ENCODE measurements around the gene ROS1. TPM values are rescaled to one million over a fixed set of nuclear protein-coding genes. Genes with fewer than 3 reads are reported as not detected.
"Not testable (repeated sequence)": the region's sequence is repeated elsewhere in the genome, so short reads cannot be mapped to it uniquely, and the experiment has no call there.

Gene ROS1
- total RNA-seq, 2 experiments from 2014 or later = not detected

DNA sequence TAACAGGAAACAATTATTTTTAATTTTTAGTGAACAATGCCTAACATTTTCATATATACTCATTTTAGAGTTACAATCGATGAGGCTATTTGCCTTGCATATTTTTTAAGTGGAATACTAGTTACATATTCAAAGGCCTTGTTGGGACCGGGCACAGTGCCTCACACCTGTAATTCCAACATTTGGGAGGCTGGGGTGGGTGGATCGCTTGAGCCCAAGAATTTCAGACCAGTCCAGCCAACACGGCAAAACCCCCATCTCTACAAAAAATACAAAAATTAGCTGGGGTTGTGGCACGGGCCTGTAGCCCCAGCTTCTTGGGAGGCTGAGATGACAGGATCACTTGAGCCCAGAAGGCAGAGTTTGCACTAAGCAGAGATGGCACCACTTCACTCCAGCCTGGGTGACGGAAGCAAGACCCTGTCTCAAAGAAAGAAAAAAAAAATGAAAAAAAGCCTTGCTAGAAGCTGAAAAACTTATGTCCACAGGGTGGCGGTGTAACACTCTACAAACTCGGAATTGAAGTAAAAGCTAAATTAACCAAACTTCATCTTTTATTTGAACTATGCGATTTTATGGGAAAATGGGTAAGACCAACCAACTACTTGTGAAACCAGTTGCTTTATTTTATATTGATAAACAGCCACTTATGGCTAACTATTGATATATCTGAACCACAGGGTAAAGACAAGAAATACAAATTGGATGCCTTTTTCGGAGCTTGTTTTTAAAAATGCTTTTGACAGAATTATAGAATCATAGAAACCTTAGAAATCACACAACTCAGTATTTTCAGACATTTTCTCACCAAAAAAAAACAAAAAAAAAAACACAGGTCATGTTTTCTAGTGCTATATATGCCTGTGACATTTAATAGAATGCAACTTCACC, 24.1 kb upstream of the ROS1 start:
- H3K9me3 Mint-ChIP-seq = no peaks in the 10 kb centered on the region
- H3K4me1 Mint-ChIP-seq = no peaks in the 10 kb centered on the region
- no peak overlapping the region for H3K4me3 Mint-ChIP-seq
- DNase-seq = peak; percentile 35
- peaks cover 45% of the 10 kb centered on the region for H3K27me3 Mint-ChIP-seq
- H3K27ac Mint-ChIP-seq = no peak overlapping the region
- H3K36me3 Mint-ChIP-seq = no peaks in the 10 kb centered on the region

DNA sequence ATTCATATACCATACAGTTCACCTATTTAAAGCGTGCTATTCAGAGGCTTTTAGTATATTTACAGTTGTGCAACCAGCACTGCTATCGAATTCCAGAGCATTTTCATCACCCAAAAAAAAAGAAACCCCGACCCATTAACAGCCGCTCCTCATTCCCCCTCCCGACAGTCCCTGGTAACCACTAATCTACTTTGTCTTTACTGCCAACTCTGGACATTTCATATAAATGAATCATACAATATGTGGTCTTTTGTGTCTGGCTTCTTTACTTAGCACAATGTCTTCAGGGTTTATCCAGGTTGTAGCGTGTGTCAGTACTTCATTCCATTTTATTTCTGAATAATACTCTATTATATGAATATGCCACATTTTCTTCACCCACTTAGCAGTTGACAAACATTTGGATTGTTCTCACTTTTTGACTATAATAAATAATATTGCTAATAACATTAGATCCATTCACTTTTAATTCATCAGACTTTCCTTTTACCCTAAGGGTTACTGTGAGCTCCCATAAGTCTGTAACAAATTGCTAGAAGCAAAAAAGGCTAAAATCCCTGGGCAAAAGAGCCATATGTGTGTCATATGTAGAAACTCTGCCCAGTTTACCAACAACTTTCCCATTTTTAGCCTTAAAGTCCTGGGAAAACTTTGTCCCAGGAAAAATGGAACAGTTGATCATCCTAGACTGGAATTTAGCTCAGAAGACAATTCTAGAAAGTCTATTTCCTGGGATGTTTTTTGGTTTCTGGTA, 23.2 kb upstream of the ROS1 start:
- Mint-ChIP-seq H3K36me3 (no peaks in the 10 kb centered on the region), H3K27me3 (peaks cover 46% of the 10 kb centered on the region), H3K4me1 (no peaks in the 10 kb centered on the region), H3K9me3 (no peaks in the 10 kb centered on the region), H3K27ac (no peak overlapping the region), H3K4me3 (no peak overlapping the region)
- DNase-seq = no peak

DNA sequence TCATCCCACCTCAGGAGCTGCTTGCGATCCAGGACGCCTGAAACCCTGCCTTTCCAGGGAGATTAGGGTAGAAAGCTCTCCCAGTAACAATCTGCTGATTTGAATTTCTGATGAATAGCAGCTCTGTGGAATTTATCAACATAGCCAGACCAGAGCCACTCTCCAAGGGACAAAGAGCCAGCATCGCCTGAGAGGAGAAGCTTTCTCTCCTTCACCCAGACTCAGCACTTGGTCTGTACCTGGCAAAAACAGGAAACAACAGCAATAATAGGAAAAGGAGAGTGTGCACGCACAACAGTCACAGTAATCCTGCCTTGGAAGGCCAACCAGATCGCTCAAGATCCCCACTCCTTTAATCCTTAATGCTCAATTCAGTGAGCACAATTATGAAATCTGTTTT, 22.3 kb upstream of the ROS1 start:
- peaks cover 47% of the 10 kb centered on the region for H3K27me3 Mint-ChIP-seq
- no peak for DNase-seq

DNA sequence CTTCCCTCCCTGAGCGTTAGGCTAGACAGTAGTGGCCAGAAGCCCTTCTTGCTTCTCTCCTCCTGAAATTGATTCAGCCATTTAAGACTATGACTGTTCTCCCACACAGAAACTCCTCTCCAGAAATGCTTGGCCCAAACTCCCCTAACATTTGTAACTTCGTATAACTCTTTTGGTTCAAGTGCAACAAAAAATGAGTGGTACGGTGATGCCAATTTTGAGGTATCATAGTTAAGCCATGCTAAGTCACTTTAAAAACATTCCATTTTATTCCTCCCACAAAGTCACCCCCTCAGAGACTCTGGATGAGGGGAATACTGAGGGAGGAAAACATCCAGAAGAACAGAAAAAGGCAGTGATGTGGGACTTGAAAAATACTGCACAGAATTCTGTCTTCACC, 21.1 kb upstream of the ROS1 start:
- Mint-ChIP-seq H3K27me3 (peaks cover 58% of the 10 kb centered on the region), H3K36me3 (no peaks in the 10 kb centered on the region), H3K9me3 (no peaks in the 10 kb centered on the region), H3K4me1 (no peaks in the 10 kb centered on the region), H3K27ac (no peak overlapping the region), H3K4me3 (no peak overlapping the region)
- DNase-seq = no peak

More for the DNA sequence above, 22.3 kb upstream of the ROS1 start:
- H3K9me3 Mint-ChIP-seq = no peaks in the 10 kb centered on the region
- H3K4me3 Mint-ChIP-seq = no peak overlapping the region
- no peaks in the 10 kb centered on the region for H3K4me1 Mint-ChIP-seq
- H3K36me3 Mint-ChIP-seq = no peaks in the 10 kb centered on the region
- H3K27ac Mint-ChIP-seq = no peak overlapping the region

DNA sequence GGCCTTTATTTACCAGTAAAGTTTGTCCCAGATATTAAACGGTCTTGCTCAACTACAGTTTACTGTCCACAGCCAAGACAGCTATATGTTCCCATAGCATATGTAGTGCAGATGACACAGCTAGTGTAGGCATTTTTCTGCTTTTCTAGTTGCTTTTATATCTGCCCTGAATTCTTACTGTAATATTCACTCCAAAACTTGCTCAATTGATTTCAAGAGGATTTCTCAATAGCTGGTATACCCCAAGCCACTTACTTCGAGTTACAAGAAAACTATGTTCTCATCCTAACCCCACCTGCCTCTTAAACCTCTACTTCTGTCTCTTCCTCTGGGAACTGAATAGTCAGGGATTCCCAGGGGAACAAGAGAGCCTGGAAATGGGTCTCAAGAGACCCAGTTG, 18.9 kb upstream of the ROS1 start:
- H3K9me3 Mint-ChIP-seq = no peaks in the 10 kb centered on the region
- no peak overlapping the region for H3K4me3 Mint-ChIP-seq
- no peaks in the 10 kb centered on the region for H3K36me3 Mint-ChIP-seq
- H3K27me3 Mint-ChIP-seq = peaks cover 56% of the 10 kb centered on the region
- DNase-seq = no peak
- no peak overlapping the region for H3K27ac Mint-ChIP-seq
- no peaks in the 10 kb centered on the region for H3K4me1 Mint-ChIP-seq

DNA sequence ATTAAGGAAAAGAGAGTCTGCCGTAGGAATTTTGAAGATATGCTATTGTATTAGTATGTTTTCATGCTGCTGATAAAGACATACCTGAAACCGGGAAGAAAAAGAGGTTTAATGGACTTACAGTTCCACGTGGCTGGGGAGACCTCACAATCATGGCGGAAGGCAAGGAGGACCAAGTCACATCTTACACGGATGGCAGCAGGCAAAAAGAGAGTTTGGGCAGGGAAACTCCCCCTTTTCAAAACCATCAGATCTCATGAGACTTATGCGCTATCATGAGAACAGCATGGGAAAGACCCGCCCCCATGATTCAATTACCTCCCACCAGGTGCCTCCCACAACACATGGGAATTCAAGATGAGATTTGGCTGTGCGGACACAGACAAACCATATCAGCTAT, 16.6 kb upstream of the ROS1 start:
- not testable (repeated sequence) for H3K4me3 Mint-ChIP-seq, H3K9me3 Mint-ChIP-seq, H3K4me1 Mint-ChIP-seq, H3K36me3 Mint-ChIP-seq, H3K27ac Mint-ChIP-seq, DNase-seq
- H3K27me3 Mint-ChIP-seq = peaks cover 46% of the 10 kb centered on the region

DNA sequence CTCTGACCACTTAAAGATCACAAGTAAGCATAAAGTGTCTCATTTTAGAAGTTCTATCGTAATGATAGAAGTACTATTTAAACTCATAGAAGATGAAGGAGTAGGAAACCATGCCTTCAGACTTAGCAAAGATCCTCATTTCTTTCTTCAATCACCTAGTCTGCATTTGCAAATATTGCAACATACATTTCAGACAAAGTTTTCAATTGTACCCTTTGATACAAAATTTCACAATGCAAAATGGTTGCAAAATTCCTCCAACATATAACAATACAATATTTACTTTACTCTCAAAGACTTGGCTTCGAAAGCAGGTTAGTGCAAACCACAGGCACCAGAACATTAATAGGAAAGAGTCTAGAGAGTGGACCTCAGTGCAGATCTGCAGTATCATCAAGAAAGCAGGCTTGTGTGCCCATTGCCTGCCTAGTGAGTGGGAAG, 16.1 kb upstream of the ROS1 start:
- Mint-ChIP-seq H3K4me1 (no peaks in the 10 kb centered on the region), H3K27me3 (peaks cover 43% of the 10 kb centered on the region), H3K27ac (no peak overlapping the region), H3K36me3 (no peaks in the 10 kb centered on the region), H3K4me3 (no peak overlapping the region), H3K9me3 (no peaks in the 10 kb centered on the region)
- no peak for DNase-seq

DNA sequence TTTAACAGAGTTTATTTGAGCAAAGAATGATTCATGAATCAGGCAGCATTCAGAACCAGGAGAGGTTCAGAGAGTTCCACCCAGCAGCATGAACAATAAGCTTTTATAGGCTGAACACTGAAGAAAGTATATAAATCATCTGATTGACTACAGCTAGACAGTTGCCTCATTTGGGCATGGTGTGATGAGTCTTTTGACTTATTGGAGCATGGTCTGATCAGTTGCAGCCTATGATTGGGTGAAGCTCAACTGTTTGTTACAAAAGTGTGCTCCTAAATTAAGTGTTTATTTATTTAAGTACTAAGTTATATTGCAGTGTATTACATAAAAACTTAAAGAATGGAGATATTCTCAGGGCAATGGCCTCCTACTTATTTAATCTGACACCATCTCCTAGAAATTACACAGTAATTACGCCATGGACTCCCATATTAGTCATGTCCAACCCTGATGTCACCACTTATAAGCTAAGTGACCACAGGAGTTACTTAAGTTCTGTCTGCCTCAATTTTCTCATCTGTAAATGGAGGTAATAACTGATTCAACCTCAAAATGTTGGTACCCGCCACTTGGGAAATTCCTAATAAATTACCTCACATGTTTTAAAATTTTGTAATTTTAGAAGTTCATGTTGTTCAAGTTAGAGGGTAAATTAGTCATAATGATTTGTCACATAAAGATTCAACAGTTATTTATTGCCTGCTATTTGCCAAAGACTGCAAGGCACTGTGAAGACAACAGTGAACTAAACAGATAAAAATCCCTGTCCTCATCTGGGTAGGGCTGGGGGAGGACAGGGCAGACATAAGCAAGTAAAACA, 15.2 kb upstream of the ROS1 start:
- H3K4me3 Mint-ChIP-seq = no peak overlapping the region
- H3K4me1 Mint-ChIP-seq = no peaks in the 10 kb centered on the region
- H3K27me3 Mint-ChIP-seq = peaks cover 41% of the 10 kb centered on the region
- no peaks in the 10 kb centered on the region for H3K9me3 Mint-ChIP-seq
- H3K36me3 Mint-ChIP-seq = no peaks in the 10 kb centered on the region
- no peak overlapping the region for H3K27ac Mint-ChIP-seq
- no peak for DNase-seq

DNA sequence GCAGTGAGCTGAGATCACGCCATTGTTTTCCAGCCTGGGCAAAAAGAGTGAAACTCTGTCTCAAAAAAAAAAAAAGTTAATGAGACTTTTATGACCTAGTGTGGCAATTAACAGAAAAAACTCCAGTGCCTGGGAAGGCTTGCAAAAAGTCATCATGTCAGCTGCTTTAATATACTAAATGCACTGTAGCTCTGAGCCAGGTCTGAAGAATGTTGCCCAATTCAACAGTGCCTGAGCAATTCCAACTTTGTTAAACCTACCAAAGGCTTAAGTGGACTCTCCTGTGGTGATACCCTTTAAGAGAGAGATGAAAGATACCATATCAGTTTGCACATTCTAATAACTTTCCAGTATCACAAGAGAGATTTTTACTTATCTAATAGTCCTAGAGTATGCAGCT, 6.5 kb upstream of the ROS1 start:
- no peaks in the 10 kb centered on the region for H3K9me3 Mint-ChIP-seq

DNA sequence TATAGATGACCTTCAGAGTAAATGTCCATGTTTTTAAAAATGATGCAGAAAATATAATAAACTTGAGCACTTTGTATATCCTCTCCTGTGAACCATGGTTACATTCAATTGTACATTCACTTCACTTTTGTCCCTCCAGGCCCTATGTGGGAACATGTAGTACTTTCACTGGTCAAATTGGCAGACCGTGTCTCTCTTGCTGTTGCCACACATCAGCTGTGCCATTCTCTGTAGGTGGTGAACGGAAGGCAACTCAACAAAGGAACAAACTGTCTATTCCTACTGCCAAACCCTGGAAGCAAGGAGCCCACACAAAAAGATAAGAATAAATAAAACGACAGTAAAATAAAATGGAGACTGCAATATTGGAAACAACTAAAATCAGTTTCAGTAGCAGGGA, 2.0 kb downstream of the ROS1 start:
- H3K27ac Mint-ChIP-seq = no peak overlapping the region
- no peaks in the 10 kb centered on the region for H3K4me1 Mint-ChIP-seq
- DNase-seq = no peak
- peaks cover 33% of the 10 kb centered on the region for H3K27me3 Mint-ChIP-seq
- no peaks in the 10 kb centered on the region for H3K36me3 Mint-ChIP-seq
- no peaks in the 10 kb centered on the region for H3K9me3 Mint-ChIP-seq
- H3K4me3 Mint-ChIP-seq = no peak overlapping the region

More for the DNA sequence above, 6.5 kb upstream of the ROS1 start:
- H3K4me1 Mint-ChIP-seq = no peaks in the 10 kb centered on the region
- H3K4me3 Mint-ChIP-seq = no peak overlapping the region
- no peak overlapping the region for H3K27ac Mint-ChIP-seq
- no peak for DNase-seq
- no peaks in the 10 kb centered on the region for H3K36me3 Mint-ChIP-seq
- H3K27me3 Mint-ChIP-seq = peaks cover 49% of the 10 kb centered on the region

DNA sequence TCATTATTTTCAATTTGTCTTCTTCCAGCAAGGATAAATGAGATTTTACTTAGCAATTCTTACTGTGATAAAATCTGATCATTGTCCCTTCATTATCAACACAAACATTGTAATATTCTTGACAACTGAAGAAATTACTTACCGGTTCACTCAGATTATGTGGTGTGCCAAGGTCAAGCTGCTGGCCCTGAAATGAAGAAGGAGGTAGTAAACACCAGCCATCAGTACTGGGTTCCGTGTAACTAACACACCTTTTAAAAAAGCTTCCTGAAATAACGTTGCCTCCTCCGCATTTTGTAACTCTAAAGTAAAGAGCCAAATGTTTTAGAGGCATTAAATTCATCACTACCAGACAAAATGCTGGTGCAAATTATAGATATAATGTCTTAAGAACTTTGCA, 7.4 kb downstream of the ROS1 start:
- Mint-ChIP-seq H3K9me3 (no peaks in the 10 kb centered on the region), H3K27ac (no peak overlapping the region), H3K4me3 (no peak overlapping the region), H3K4me1 (no peaks in the 10 kb centered on the region), H3K36me3 (no peaks in the 10 kb centered on the region), H3K27me3 (peaks cover 15% of the 10 kb centered on the region)
- no peak for DNase-seq

DNA sequence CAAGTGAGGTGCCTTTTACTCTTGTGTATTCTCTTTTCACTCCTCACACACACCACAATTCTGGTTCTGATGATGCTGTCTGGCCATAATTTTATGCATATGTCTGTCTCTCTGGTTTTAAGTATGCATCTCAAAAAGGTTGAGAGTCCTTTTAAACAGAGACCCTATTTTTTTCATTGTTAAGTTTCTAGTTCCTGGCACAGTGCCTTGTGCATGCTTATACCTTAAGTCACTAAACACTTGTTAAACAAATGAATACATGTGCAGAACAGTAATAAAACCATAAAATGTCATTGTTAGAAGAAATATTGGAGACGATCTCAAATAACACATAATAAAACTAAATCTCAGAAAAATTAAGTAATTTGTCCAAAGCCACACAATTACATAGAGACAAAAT, 7.9 kb downstream of the ROS1 start:
- no peak for DNase-seq
- no peaks in the 10 kb centered on the region for H3K36me3 Mint-ChIP-seq
- no peaks in the 10 kb centered on the region for H3K4me1 Mint-ChIP-seq
- no peak overlapping the region for H3K27ac Mint-ChIP-seq
- no peak overlapping the region for H3K4me3 Mint-ChIP-seq
- peaks cover 11% of the 10 kb centered on the region for H3K27me3 Mint-ChIP-seq
- H3K9me3 Mint-ChIP-seq = no peaks in the 10 kb centered on the region

DNA sequence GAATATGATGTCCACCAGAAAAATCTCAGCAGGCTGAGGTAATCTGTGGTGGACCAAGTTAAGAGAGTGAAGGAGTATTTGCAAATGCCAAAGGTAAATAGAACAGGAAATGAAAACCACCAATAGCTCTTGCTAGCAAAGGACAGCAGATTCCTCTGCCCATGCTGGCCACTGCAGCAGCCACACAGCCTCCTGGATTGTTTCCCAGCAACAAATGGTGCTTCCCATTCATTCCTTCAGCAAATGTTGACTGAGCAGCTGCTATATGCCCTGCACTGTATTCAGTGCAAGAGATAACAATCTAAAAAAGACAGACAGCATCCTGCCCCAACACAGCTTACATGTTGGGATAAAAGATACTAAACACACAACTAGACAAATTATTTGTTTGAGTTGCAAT, 11.0 kb downstream of the ROS1 start:
- no peaks in the 10 kb centered on the region for H3K4me1 Mint-ChIP-seq

DNA sequence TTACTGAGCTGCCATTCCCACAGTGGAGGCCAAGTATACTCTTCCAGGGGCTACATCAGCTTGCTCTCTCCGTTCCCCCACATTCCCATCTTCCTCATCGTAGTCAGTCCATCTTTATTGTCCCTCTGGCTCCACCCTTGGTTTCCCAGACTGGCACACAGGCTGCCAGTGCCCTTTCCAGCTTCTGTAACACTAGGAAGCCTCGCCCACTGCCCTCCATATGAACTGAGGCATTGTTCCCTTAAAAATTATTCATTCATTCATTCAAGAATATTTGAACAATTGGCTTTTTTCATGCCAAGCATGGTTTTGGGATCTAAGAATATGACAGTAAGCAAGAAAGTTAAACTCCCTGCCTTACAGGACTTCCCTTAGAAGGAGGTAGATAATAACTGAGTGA, 14.3 kb downstream of the ROS1 start:
- Mint-ChIP-seq H3K36me3 (no peaks in the 10 kb centered on the region), H3K4me1 (no peaks in the 10 kb centered on the region), H3K9me3 (no peaks in the 10 kb centered on the region), H3K27me3 (peaks cover 29% of the 10 kb centered on the region), H3K27ac (no peak overlapping the region), H3K4me3 (no peak overlapping the region)
- no peak for DNase-seq

More for the DNA sequence above, 11.0 kb downstream of the ROS1 start:
- Mint-ChIP-seq H3K4me3 (no peak overlapping the region), H3K36me3 (no peaks in the 10 kb centered on the region), H3K27me3 (peaks cover 12% of the 10 kb centered on the region), H3K27ac (no peak overlapping the region), H3K9me3 (no peaks in the 10 kb centered on the region)
- no peak for DNase-seq

DNA sequence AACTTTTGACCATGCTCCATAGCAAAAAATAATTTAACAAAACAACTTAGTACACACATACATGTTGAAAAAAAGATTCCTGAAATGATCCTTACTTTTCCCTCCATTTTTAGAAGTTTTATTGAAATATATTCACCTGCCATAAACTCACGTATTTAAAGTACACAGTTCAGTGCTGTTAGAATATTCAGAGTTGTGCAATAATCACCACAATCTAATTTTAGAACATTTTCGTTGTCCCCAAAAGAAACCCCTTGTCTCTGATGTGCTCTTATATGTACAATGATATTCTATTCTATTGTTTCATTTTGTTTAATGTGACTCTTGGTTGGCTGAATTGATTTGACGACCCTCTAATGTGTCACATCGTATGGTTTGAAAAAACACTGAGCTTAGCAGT, 15.9 kb downstream of the ROS1 start:
- no peaks in the 10 kb centered on the region for H3K36me3 Mint-ChIP-seq
- H3K9me3 Mint-ChIP-seq = no peaks in the 10 kb centered on the region
- no peak for DNase-seq
- H3K27me3 Mint-ChIP-seq = peaks cover 29% of the 10 kb centered on the region
- H3K4me3 Mint-ChIP-seq = no peak overlapping the region
- H3K4me1 Mint-ChIP-seq = no peaks in the 10 kb centered on the region
- H3K27ac Mint-ChIP-seq = no peak overlapping the region
